Epithelial cell of proximal tubule (primary cell): ENCODE data around the gene TAF15. TPM values are rescaled to one million over a fixed set of nuclear protein-coding genes. Genes with fewer than 3 reads are reported as not detected.

Experiments
- DNase-seq: peaks from one replicate; pipeline ENCODE4 v3.0.0-alpha.2; 2011; ENCODE audit warnings: low read depth
- H3K4me3 ChIP-seq: 2 replicates; pipeline ENCODE4 v1.5.1; 2011; ENCODE audit warnings: low read depth, mild to moderate bottlenecking, low read length
- CTCF ChIP-seq: conservative IDR thresholded peaks from 2 replicates; pipeline ENCODE4 v1.5.1; 2012; ENCODE audit warnings: low read depth, mild to moderate bottlenecking, low read length
- total RNA-seq: library from RNA; depleted of rRNA; stranded (reverse); fragments of >200 nt; gene quantifications from 2 replicates; pipeline ENCODE4 v1.2.3, GENCODE V29; 2015

TAF15 gene
- total RNA-seq, 1 donor from 2014 or later = 17.3 TPM

- no peak for TF ChIP-seq CTCF
- H3K4me3 ChIP-seq = no peak overlapping the region
- DNase-seq = no peak
These were observed 68.2 kb downstream of the TAF15 start for GRCh38 chr17:35877345-35878029.

DNA sequence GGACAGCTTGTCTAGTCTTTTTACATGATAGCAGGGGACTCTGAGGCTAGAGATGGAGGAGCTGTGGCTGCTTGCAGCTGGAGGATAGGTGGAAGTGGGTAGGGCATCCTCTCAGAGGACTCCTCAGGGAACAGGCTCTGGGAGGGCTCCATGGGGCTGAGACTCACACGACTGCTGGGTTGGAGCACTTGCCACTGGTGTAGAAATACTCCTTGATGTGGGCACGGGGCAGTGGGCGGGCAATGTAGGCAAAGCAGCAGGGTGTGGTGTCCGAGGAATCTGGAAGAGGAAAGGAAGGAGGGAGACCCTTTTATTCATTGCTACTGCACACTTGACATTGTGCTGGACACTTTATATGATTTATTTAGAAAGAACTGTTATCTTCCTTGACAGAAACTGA, 69.1 kb downstream of the TAF15 start:
- TF ChIP-seq CTCF = no peak
- DNase-seq = no peak

DNA sequence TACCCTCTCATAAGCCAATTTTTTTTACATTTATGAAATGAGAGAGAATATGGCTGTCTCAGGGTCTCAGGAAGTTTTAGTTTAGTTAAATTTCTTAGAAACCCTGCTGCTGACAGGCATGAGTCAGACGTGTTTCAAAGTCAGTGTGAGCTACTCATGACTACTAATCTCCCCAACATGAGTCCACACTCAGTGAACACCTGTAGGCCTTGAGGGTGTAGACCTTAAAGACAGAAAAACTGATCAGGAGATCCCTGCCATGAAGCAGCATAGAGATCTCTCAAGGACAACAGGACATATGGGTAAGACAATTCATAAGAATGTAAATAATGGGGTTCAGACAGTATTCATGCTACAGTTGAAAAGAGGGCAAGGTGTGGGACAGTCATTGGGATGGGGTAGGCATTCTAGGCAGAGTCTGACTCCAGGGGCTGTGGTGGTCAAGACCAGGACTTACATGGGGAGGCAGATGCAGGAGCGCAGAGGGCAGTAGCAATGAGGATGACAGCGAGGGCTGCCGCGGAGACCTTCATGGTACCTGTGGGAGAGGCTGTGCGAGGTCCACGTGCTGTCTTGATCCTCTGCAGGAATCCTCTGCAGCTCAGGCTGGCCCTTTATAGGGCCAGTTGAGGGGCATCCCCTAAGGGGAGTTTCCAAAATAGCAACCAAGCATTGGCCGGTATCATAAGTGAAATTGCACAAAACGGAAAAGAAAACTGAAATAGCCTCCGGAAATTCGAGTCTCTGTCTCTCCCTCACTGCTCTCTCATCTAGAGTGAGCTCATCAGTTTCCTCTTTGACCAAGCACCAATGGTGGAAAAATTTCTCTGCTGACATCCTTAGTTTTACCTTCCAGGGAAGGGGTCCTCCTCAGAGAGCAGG, 70.7 kb downstream of the TAF15 start, which contains the start of gene CCL5:
Gene CCL5 (minus strand): TSS at position 588 of the 882 bp plus-strand sequence.
- H3K4me3 ChIP-seq = no peak within 1 kb of the TSS
- TF ChIP-seq CTCF = no peak
- no peak for DNase-seq

More for the DNA sequence above, 69.1 kb downstream of the TAF15 start:
- no peak overlapping the region for H3K4me3 ChIP-seq

GRCh38 chr17:35889241-35889640, 80.0 kb downstream of the TAF15 start:
- TF ChIP-seq CTCF = no peak
- no peak overlapping the region for H3K4me3 ChIP-seq

GRCh38 chr17:35889818-35890773, 80.8 kb downstream of the TAF15 start:
- no peak overlapping the region for H3K4me3 ChIP-seq
- TF ChIP-seq CTCF = no peak
- DNase-seq = no peak

More at GRCh38 chr17:35889241-35889640, 80.0 kb downstream of the TAF15 start:
- no peak for DNase-seq

DNA sequence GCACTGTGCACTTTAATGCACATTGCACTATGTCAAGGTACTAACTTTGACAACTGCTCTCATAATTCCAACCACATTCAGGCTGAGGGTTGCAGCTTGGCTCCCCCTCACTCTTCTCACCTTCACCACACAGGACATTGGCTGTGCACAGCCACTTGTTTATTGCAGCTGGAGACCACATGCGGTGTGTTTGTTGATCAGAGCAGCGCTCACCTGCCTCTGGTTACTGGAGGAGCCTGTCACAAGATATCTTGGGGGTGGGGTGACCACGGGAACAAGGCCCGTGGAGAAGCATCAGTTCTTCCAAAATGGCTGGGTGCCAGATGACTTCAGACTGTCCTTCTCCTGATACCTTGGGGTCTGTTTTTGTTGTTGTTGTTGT, 81.5 kb downstream of the TAF15 start:
- no peak for DNase-seq
- H3K4me3 ChIP-seq = no peak overlapping the region
- TF ChIP-seq CTCF = no peak
